ENCODE data around the gene JARID2.

Gene JARID2

GRCh38 chr6:15423286-15423993, 177.6 kb downstream of the JARID2 start:
- Histone ChIP-seq H3K4me1 (ENCODE audit: control insufficient read depth in 2 of 2, insufficient read depth in 2 of 2, low read length in 2 of 2) (peaks cover 4 to 5% of the 10 kb centered on the region in 2 donors), H3K4me3 (ENCODE audit: low read length in 2 of 2) (no peak overlapping the region), H3K36me3 (ENCODE audit: control insufficient read depth in 2 of 2, insufficient read depth in 2 of 2, low read length in 2 of 2) (peaks cover 0 to 4% of the 10 kb centered on the region in 2 donors), H3K27me3 (ENCODE audit: control insufficient read depth in 2 of 2, insufficient read depth in 2 of 2, low read length in 2 of 2) (no peaks in the 10 kb centered on the region), H3K9me3 (ENCODE audit: control insufficient read depth in 2 of 2, low read length in 2 of 2) (no peaks in the 10 kb centered on the region), H3K9ac (ENCODE audit: low read depth in 1 of 2, low read length in 2 of 2) (no peak overlapping the region), H3K27ac (ENCODE audit: low read depth in 2 of 2, low read length in 2 of 2) (no peak overlapping the region)

- peaks cover 0 to 4% of the 10 kb centered on the region in 2 donors for H3K36me3 ChIP-seq (ENCODE audit: control insufficient read depth in 2 of 2, insufficient read depth in 2 of 2, low read length in 2 of 2)
- H3K27me3 ChIP-seq (ENCODE audit: control insufficient read depth in 2 of 2, insufficient read depth in 2 of 2, low read length in 2 of 2), result no peaks in the 10 kb centered on the region
- H3K4me3 ChIP-seq (ENCODE audit: low read length in 2 of 2), result no peak overlapping the region
- H3K4me1 ChIP-seq (ENCODE audit: control insufficient read depth in 2 of 2, insufficient read depth in 2 of 2, low read length in 2 of 2), result peaks cover 4 to 5% of the 10 kb centered on the region in 2 donors
- no peak overlapping the region for H3K27ac ChIP-seq (ENCODE audit: low read depth in 2 of 2, low read length in 2 of 2)
- H3K9me3 ChIP-seq (ENCODE audit: control insufficient read depth in 2 of 2, low read length in 2 of 2), result no peaks in the 10 kb centered on the region
- no peak overlapping the region for H3K9ac ChIP-seq (ENCODE audit: low read depth in 1 of 2, low read length in 2 of 2)
Measured at GRCh38 chr6:15425947-15426346, 180.1 kb downstream of the JARID2 start.

GRCh38 chr6:15426395-15426794, 180.5 kb downstream of the JARID2 start:
- H3K9ac ChIP-seq (ENCODE audit: low read depth in 1 of 2, low read length in 2 of 2), result no peak overlapping the region
- no peak overlapping the region for H3K27ac ChIP-seq (ENCODE audit: low read depth in 2 of 2, low read length in 2 of 2)
- H3K4me1 ChIP-seq (ENCODE audit: control insufficient read depth in 2 of 2, insufficient read depth in 2 of 2, low read length in 2 of 2), result peaks cover 4 to 9% of the 10 kb centered on the region in 2 donors
- H3K27me3 ChIP-seq (ENCODE audit: control insufficient read depth in 2 of 2, insufficient read depth in 2 of 2, low read length in 2 of 2), result no peaks in the 10 kb centered on the region
- H3K4me3 ChIP-seq (ENCODE audit: low read length in 2 of 2), result no peak overlapping the region
- H3K9me3 ChIP-seq (ENCODE audit: control insufficient read depth in 2 of 2, low read length in 2 of 2), result no peaks in the 10 kb centered on the region
- H3K36me3 ChIP-seq (ENCODE audit: control insufficient read depth in 2 of 2, insufficient read depth in 2 of 2, low read length in 2 of 2), result peaks cover 0 to 4% of the 10 kb centered on the region in 2 donors

- peaks cover 0 to 4% of the 10 kb centered on the region in 2 donors for H3K36me3 ChIP-seq (ENCODE audit: control insufficient read depth in 2 of 2, insufficient read depth in 2 of 2, low read length in 2 of 2)
- no peaks in the 10 kb centered on the region for H3K27me3 ChIP-seq (ENCODE audit: control insufficient read depth in 2 of 2, insufficient read depth in 2 of 2, low read length in 2 of 2)
- H3K27ac ChIP-seq (ENCODE audit: low read depth in 2 of 2, low read length in 2 of 2), result no peak overlapping the region
- H3K9ac ChIP-seq (ENCODE audit: low read depth in 1 of 2, low read length in 2 of 2), result no peak overlapping the region
- no peaks in the 10 kb centered on the region for H3K9me3 ChIP-seq (ENCODE audit: control insufficient read depth in 2 of 2, low read length in 2 of 2)
- peaks cover 6 to 8% of the 10 kb centered on the region in 2 donors for H3K4me1 ChIP-seq (ENCODE audit: control insufficient read depth in 2 of 2, insufficient read depth in 2 of 2, low read length in 2 of 2)
- H3K4me3 ChIP-seq (ENCODE audit: low read length in 2 of 2), result no peak overlapping the region
Measured at GRCh38 chr6:15426901-15427300, 181.0 kb downstream of the JARID2 start.

GRCh38 chr6:15427331-15428070, 181.6 kb downstream of the JARID2 start:
- no peaks in the 10 kb centered on the region for H3K27me3 ChIP-seq (ENCODE audit: control insufficient read depth in 2 of 2, insufficient read depth in 2 of 2, low read length in 2 of 2)
- peaks cover 0 to 4% of the 10 kb centered on the region in 2 donors for H3K36me3 ChIP-seq (ENCODE audit: control insufficient read depth in 2 of 2, insufficient read depth in 2 of 2, low read length in 2 of 2)
- H3K4me3 ChIP-seq (ENCODE audit: low read length in 2 of 2), result no peak overlapping the region
- no peak overlapping the region for H3K9ac ChIP-seq (ENCODE audit: low read depth in 1 of 2, low read length in 2 of 2)
- H3K27ac ChIP-seq (ENCODE audit: low read depth in 2 of 2, low read length in 2 of 2), result peak overlapping the region in 1 of 2 donors; percentile 52
- H3K9me3 ChIP-seq (ENCODE audit: control insufficient read depth in 2 of 2, low read length in 2 of 2), result no peaks in the 10 kb centered on the region
- H3K4me1 ChIP-seq (ENCODE audit: control insufficient read depth in 2 of 2, insufficient read depth in 2 of 2, low read length in 2 of 2), result peaks cover 6 to 8% of the 10 kb centered on the region in 2 donors

GRCh38 chr6:15429141-15430110, 183.6 kb downstream of the JARID2 start:
- H3K4me3 ChIP-seq (ENCODE audit: low read length in 2 of 2), result no peak overlapping the region
- H3K27ac ChIP-seq (ENCODE audit: low read depth in 2 of 2, low read length in 2 of 2), result no peak overlapping the region
- no peaks in the 10 kb centered on the region for H3K27me3 ChIP-seq (ENCODE audit: control insufficient read depth in 2 of 2, insufficient read depth in 2 of 2, low read length in 2 of 2)
- no peaks in the 10 kb centered on the region for H3K9me3 ChIP-seq (ENCODE audit: control insufficient read depth in 2 of 2, low read length in 2 of 2)
- H3K4me1 ChIP-seq (ENCODE audit: control insufficient read depth in 2 of 2, insufficient read depth in 2 of 2, low read length in 2 of 2), result peaks cover 6 to 8% of the 10 kb centered on the region in 2 donors
- H3K9ac ChIP-seq (ENCODE audit: low read depth in 1 of 2, low read length in 2 of 2), result no peak overlapping the region
- peaks cover 0 to 4% of the 10 kb centered on the region in 2 donors for H3K36me3 ChIP-seq (ENCODE audit: control insufficient read depth in 2 of 2, insufficient read depth in 2 of 2, low read length in 2 of 2)

- Histone ChIP-seq H3K4me3 (ENCODE audit: low read length in 2 of 2) (no peak overlapping the region), H3K9me3 (ENCODE audit: control insufficient read depth in 2 of 2, low read length in 2 of 2) (no peaks in the 10 kb centered on the region), H3K9ac (ENCODE audit: low read depth in 1 of 2, low read length in 2 of 2) (no peak overlapping the region), H3K27ac (ENCODE audit: low read depth in 2 of 2, low read length in 2 of 2) (no peak overlapping the region), H3K4me1 (ENCODE audit: control insufficient read depth in 2 of 2, insufficient read depth in 2 of 2, low read length in 2 of 2) (peaks cover 6 to 8% of the 10 kb centered on the region in 2 donors), H3K27me3 (ENCODE audit: control insufficient read depth in 2 of 2, insufficient read depth in 2 of 2, low read length in 2 of 2) (no peaks in the 10 kb centered on the region), H3K36me3 (ENCODE audit: control insufficient read depth in 2 of 2, insufficient read depth in 2 of 2, low read length in 2 of 2) (no peaks in the 10 kb centered on the region)
Measured at GRCh38 chr6:15430186-15430585, 184.3 kb downstream of the JARID2 start.

GRCh38 chr6:15430931-15431405, 185.1 kb downstream of the JARID2 start:
- Histone ChIP-seq H3K9me3 (ENCODE audit: control insufficient read depth in 2 of 2, low read length in 2 of 2) (no peaks in the 10 kb centered on the region), H3K4me3 (ENCODE audit: low read length in 2 of 2) (no peak overlapping the region), H3K36me3 (ENCODE audit: control insufficient read depth in 2 of 2, insufficient read depth in 2 of 2, low read length in 2 of 2) (no peaks in the 10 kb centered on the region), H3K9ac (ENCODE audit: low read depth in 1 of 2, low read length in 2 of 2) (no peak overlapping the region), H3K27me3 (ENCODE audit: control insufficient read depth in 2 of 2, insufficient read depth in 2 of 2, low read length in 2 of 2) (no peaks in the 10 kb centered on the region), H3K27ac (ENCODE audit: low read depth in 2 of 2, low read length in 2 of 2) (no peak overlapping the region), H3K4me1 (ENCODE audit: control insufficient read depth in 2 of 2, insufficient read depth in 2 of 2, low read length in 2 of 2) (peaks cover 6 to 8% of the 10 kb centered on the region in 2 donors)

- H3K9me3 ChIP-seq (ENCODE audit: control insufficient read depth in 2 of 2, low read length in 2 of 2), result no peaks in the 10 kb centered on the region
- H3K27ac ChIP-seq (ENCODE audit: low read depth in 2 of 2, low read length in 2 of 2), result no peak overlapping the region
- peaks cover 8% of the 10 kb centered on the region in 2 donors for H3K4me1 ChIP-seq (ENCODE audit: control insufficient read depth in 2 of 2, insufficient read depth in 2 of 2, low read length in 2 of 2)
- H3K36me3 ChIP-seq (ENCODE audit: control insufficient read depth in 2 of 2, insufficient read depth in 2 of 2, low read length in 2 of 2), result no peaks in the 10 kb centered on the region
- H3K4me3 ChIP-seq (ENCODE audit: low read length in 2 of 2), result peak overlapping the region in 1 of 2 donors; percentile 17
- H3K27me3 ChIP-seq (ENCODE audit: control insufficient read depth in 2 of 2, insufficient read depth in 2 of 2, low read length in 2 of 2), result no peaks in the 10 kb centered on the region
- H3K9ac ChIP-seq (ENCODE audit: low read depth in 1 of 2, low read length in 2 of 2), result no peak overlapping the region
Measured at GRCh38 chr6:15431762-15432483, 186.1 kb downstream of the JARID2 start.
